Dedifferentiated amniotic fluid mesenchymal stem cell (primary cell): ENCODE results near the gene CYTH4.
"Not testable (repeated sequence)": the region's sequence is repeated elsewhere in the genome, so short reads cannot be mapped to it uniquely, and the experiment has no call there.

Source experiments
- DNase-seq: peaks from one replicate; pipeline ENCODE4 v3.0.0-alpha.2; 2016; ENCODE audit errors: extremely low spot score

Gene CYTH4, protein sequence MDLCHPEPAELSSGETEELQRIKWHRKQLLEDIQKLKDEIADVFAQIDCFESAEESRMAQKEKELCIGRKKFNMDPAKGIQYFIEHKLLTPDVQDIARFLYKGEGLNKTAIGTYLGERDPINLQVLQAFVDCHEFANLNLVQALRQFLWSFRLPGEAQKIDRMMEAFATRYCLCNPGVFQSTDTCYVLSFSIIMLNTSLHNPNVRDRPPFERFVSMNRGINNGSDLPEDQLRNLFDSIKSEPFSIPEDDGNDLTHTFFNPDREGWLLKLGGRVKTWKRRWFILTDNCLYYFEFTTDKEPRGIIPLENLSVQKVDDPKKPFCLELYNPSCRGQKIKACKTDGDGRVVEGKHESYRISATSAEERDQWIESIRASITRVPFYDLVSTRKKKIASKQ

DNA sequence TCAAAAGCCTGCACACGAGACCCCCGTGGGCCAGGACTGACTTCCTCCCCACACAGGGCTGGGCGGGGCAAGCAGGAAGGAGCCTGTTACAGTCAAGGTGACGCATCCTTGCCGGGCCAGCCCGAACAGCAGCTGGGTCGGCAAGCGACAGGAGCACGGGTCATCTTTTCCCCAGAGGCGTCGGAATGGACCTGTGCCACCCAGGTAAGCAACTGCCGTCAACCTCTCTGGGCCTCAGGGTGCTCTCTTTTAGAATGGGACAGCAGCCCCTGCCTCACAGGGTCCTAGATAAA, at the start of gene CYTH4:
TSS of gene CYTH4 (plus strand) at position 124 of the 293 bp plus-strand sequence. CDS start at position 186, 62 bp downstream.
- no peak for DNase-seq

DNA sequence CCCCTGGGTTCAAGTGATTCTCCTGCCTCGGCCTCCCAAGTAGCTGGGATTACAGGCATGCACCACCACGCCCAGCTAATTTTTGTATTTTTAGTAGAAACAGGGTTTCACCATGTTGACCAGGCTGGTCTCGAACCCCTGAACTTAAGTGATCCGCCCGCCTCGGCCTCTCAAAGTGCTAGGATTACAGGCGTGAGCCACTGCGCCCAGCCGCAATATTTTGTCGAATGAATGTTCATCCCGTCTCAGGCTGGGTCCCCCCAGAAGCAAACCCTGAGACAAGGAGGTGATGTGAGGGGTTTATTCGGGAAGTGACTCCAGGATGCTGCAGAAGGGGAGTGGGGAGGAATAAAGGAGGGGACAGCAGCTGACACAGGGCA, 48.9 kb upstream of the CYTH4 start:
- DNase-seq: not testable (repeated sequence)

DNA sequence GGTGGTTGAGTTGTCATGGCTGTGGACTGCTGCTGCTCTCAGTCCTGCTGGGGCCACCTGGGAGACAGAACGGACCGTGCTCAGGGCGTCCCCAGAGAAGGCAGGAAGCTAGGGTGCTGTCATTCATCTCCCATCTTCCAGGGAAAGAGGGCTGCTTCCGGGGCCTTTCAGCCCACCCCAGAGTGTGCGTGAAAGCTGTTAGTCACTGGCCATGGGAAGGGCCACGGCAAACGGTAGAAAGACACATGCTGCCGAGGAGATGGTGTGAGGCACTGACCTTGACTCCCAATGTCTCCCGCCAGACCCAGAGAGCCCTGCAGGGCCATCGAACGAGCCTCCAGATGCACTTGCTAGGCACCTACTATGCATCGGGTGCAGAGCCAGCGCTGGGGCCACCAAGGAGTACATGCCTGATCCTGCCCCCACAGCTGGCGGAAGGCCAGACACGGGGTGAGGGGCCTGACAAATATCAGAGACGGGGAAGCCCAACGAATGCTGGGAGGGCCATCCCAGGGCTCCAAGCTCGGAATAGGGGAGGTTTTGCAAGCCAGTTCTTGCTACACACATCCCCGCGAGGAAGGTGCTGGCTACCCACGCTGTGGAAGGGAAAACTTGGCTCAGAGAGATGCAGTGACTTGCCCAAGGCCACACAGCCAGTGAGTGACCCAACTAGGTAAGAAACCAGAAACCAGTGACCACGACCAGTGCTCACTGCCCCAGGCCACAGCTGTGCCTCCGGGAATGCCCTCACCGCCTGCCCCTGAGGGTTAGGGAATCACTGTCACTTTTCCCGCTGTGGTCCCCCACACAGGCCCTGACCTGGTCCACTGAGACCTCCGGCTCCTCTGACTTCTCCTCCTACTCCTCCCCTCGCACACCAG, 48.3 kb upstream of the CYTH4 start:
- DNase-seq: no peak

DNA sequence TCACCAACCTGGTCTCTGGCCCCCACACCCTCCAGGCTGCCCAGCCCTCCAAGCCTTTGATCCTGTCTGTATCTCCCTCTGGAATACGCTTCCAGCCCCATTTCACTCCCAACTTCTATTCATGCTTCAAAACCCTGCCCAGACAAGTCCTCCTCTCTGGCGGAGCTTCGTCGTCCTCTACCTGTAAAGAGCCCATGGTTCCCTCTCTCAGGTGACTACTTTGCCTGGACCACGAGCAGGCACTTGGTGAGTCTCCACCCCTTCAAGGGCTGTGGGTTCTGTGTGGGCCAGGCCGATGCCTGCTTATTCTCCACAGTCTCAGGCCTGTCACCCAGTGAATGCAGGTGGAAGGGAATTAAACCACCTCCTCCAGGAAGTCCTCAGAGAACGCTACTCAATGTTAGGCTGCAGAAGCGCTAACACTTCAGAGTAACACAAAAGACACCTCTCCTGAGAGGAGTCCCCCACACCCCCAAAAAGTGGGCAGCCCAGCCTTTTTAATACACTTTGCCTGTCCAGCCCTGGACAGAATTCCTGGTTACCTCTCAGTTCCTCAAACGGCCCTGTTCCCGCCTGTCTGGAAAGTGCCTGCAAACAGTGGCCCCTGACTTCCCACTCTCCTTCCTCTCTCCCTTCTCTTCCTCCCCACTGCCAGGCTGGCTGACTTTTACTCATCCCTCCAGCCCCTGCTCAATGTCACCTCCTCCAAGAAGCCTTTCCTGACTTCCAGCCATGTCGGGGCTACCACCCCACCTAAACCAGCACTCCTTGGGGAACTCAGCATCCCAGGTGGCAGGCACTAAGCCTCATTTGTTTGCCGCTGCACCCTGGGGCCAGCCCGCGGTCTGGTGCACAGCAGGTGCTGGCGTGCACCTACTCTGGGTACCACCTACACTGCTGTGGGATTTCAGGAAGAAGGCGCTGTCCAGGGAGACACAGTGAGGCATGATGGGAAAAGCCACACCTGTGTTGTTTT, 47.3 kb upstream of the CYTH4 start:
- no peak for DNase-seq

DNA sequence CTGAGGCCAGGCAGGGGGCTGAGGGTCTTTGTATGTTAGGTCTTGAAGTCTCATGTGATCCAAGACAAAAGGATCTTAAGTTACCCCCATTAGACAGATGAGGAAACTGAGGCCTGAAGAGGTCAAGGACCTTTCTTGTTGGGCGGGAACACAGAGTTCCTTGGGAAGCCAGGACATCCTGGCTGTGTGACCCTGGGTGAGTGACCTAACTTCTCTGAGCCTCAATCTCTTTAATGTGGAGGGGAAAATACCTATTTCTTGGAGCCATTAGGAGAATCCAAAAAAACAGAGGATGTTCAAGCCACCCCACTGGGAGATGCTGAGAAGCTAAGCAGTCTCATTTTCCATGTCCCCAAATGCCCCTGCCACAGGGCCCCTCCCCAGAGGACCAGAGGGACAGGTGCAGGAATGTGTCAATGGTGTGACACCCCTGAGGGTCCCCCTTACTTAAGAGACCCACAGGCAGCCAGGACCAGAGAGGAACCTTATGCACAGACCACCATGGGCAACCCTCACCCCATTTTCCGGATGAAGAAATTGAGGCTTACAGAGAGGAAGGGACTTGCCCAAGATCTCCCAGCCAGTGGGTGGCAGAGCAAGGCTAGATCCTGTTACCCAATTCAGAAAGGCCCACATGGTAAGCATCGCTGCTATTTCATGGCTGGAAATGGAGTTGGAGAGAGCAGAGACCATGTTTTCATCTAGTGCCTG, 46.3 kb upstream of the CYTH4 start:
- no peak for DNase-seq

DNA sequence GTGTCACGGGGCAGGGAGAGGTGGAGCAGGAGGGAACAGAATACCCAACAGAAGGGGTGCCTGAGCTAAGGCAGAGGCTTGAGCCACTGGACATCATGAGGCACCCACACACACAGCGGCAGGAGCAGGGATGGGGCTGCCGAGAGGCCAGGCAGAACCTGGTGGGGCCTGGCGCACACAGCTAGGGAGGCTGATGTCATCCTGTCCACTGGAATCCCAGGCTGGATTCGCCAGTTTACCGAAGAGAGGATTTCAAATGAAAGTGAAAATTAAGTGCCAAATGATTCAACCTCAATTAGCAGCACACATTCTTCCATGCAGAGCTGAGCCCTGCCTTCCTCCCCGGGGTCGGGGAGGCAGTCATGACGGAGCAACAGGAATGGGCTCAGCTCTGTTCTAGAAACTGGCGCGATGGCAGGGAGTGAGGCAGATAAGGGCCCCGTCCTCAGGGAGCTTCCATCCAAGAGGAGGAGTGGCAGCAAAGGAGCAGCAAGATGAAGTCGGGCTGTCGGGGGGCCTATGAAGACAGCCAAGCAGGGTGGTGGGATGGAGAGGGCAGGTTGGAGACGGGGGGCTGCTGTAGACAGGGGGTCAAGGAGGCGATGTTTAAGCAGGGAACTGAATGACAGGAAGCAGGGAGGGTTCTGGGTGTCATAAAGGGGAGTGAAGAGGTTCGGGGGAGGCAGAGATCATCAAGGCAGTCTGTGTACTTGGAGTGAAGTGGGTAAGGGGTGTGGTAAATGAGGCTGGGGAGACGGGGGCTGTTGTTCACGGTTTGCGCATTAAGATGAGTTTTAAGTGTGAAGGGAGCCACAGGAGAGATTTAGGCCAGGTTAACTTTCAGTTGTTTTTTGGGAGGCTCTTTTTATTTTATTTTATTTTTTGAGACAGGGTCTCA, 44.7 kb upstream of the CYTH4 start:
- no peak for DNase-seq

DNA sequence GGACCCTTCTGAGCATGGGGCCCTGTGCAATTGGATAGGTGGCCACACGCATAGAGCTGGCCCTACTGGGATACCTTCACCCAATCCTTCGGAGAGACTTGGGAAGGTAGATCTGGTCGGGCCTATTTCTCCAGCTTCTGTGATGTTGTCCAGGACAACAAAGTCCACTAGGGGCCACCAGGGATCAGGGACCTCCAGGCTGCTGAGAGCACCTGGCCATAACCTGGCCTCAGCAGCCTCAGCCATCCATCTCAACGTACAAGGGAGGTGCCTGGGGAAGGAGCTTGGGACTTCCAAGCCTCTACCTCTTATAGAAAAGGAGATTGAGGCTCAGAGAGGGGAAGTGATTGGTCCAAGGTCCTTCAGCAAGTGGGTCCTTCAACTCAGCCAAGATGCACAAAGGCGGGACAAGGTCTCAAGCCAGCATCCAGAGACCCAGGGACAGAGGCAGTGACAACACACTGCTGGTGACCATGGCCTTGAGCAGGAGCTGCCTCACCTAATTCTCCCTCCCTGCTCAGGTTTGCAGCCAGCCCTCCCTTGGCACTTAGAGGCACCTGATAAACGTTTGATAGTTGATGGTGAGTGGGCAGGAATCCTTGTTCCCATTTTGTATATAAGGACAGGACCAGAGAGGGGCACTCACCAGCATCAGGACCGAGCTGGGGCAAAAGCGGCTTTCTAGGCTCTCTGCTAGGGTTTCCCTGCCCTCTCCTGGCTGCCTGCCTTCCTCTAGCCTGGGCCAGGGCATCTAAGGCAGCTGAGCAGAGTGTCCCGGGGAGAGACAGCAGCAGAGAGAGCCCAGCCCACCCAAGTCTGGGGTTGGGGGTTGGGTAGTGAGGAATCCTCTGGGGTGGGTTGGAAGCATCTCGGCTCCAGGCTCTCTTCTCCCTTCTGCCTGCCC, 42.7 kb upstream of the CYTH4 start:
- no peak for DNase-seq

DNA sequence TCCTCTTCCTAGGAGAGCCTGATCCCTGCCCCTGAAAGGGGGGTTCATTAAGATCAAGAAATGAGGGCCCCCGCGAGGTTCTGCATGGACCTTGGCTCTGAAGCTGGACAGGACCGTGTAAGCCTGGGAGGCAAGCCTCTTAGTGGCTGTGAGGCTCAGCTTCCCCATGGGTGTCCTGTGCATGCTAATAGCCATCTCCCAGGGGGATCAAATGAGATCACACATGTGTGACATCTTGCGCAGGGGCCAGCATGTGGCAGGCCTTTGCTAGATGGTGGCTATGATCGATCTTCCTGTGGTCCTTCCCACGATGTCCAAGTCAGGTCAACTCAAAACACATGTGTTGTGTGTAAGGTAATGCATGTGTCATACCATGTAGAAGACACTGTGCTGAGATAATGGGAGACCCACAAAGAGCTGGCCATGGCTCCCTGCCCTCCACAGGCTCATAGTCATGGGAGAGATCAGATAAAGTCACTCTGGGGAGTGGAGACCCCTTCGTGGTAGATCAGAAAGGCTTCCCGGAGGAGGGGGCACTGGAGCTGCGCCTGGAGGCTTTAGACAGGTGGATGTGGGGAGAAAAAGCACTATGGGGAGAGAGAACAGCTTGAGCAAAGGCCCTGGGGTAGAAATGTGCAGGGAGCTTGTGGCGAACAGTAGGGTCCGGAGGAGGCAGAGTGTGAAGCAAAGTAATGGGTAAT, 41.9 kb upstream of the CYTH4 start:
- no peak for DNase-seq

DNA sequence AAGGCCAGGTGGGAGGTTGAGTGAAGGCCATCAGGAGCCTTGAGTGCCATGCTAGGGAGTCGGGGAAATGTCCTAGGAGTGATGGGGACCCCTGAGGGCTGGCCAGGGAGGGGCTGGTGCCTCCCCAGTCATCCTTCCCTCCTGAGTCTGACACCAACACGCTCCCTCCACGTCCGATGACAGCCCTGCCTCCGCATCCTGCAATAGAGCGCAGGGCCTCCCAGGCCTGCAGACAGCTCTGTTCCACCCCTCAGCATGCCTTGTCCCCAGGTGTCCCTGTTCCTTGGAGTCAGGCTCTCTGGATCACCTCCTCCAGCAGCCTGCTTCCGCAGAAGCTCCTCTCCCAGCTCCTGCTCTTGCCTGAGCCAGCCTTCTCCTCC, 41.4 kb upstream of the CYTH4 start:
- no peak for DNase-seq

DNA sequence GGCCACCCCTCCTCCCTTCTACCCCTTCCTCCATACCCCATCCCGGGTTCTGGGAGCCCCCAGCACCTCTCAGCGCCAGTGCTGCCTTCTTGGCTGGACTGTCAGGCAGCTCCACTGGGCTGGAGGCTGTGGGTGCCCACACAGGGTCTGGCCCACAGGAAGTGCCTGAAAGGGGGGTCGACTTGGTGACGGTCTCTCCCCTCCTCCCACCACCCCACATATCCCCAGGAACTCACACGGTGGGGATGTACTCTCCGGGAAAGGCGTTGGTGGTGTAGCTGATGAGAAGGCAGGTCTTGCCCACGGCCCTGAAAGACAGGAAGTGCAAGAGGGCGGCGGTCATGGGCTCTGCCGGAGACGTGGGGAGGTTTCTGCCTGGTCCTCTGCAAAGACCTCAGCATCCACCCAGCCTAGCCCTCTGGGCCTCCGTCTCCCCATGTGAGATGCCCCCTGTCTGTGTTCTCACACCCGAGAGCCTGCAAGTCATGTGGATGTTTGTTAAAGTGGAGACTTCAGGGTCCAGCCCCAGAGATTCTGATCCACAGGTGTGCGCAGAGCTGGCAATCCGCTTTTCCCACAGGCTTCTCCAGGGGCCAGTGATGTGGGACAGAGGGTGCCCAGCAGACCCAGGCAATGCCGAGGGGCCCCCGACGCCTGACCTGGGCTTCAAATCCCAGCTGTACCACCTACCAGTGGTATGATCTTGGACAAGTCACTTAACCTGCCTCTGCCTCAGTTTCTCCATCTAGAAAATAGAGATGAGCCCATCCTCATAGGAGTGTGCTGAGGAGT, 40.8 kb upstream of the CYTH4 start:
- no peak for DNase-seq

DNA sequence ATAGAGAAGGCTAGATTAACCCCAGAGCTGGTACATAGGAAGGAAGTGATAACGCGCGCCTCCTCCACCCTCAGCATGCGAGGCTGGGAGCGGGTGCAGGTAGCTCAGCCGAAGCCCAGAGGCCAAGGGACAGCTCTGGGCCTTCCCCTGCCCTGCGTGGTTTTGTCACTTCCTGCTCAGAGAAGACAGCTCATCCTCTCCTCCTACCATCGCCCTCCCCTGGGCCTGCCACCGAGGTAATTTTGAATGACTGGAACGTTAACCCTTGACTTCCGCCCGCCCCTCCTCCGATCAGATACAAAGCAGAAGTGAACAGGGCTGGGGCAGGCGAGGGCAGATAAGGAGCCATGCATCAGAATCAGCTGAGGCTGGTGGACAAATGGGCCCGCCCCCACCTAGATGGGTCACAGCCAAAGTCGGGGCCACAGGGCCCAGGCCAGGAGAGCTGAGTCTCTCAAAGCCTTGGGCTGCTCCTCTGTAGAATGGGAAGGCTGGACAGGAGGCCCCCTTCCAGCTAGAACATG, 39.9 kb upstream of the CYTH4 start:
- DNase-seq: no peak

DNA sequence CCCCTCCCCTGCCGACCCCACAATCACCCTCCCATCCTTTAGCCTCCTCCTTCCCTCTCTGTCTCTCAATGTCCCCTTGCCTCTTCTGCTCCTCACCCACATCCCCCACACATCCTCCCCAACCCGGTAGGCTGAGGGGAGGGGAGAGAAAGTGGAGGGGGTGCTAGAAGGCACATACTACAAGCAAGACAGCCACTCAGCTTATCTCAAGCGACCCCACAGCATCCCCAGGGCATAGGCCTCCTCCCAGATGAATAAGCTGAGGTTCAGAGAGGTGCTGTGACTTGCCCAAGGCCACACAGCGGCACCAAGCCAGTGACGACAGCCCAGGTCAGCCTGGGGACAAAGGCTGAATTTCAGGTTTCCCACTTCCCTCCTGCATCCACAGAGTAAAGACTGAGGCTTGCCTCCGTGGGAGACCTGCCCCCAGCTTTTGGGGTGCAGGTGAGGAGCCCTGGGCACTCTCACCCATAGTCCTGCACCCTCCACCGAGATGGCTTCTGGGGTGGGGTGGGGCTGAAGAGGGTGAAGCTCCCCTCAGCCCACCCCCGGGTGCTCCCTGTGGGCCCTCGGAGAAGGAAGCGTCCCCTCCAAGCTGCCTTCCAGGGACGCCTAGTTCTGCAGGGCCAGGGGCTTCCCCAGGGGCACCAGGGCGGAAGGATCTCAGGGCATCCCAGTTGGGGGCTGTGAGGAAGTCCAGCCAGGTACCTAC, 38.8 kb upstream of the CYTH4 start:
- no peak for DNase-seq

DNA sequence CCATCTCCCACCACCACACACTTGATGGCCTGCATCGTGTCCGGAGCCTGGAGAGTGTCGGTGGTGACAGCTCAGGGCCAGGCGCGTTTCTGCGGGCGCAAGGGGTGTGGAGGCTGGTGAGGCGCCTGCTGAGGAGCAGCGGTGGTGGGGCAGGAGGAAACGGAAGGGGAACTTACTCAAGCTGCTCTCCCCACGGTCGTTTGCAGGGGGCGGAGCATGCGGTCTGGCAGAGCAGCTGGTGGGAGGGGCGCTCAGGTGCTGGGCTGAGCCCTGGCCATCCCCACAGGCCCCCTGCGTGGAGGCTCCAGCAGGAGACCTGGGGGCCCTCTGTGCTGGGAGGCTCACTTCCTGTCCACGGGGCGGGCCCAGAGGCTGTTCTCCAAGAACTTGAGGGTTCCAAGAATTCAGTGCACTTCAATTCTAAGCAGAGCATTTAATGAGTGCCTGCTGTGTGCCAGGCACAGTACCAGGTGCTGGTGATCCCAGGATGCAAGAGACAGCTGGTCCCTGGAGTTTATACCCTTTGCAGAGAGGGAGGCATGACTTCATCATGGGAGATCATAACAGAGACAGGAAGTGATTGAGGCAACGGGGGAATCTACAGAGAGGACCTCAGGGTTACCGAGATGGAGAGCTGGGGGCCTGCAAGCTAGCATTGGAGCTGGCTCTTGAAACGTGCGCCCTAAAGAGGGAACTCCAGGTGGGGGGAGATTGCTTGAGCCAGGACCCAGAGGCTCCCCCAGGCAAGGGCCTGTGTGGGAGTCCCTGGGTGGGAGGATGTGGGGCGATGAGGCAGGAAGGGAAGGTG, 38.0 kb upstream of the CYTH4 start, which contains the start of gene RAC2:
TSS of gene RAC2 (minus strand) at position 156 of the 808 bp plus-strand sequence. CDS start at position 35, 121 bp downstream.
- DNase-seq: no peak

DNA sequence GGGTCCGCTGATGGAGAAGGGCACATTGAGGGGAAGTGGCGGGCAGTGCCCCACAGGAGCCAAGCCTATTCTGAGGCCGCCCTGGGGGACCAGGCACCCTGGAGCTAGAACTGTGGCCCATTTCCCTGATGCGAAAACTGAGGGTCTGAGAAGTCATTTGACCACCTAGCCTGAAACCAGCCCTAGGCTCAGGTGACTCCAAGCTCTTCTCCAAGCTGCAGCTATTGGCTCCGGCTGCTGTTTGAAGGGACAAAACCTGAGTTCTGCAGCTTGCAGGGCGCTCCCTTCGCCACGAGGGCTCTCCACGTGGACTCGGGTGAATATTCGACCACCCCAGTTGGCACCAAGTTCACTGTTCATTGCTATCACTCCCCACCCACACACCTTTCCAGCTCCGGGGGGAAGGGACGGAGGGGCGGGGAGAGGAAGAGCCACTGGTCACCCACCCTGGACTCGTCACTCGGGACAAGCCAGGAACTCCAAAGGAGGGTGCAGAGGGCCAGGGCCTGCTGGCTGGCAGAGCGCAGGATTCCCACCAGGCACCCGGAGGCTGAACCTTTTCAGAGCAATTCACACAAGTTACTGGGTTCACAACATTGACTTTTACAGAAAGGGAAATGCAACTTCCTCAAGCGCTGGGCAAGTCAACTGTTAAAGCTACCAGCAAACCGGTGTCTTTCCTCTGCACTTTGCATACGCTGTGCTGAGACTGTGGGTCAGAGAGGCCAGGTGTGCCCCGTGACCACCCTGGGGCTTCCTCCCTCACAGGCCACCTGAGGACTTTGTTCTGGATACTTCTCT, 37.2 kb upstream of the CYTH4 start:
- DNase-seq: no peak

DNA sequence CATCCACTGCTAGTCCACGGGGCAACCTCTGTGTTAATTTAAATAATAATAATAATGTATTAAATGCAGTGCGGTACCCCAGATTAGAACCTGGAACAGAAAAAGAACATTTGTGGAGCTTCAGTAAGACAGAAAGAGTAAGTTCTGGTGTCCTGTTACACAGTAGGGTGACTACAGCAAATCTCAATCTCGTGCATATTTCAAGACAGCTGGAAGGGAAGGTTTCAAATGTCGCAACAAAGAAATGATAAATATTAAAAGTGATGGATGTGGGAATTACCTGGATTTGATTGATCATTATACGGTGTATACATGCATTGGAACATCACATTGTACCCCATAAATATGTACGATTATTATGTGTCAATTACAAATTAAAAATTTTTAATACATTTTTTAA, 36.6 kb upstream of the CYTH4 start:
- no peak for DNase-seq
